Stomach (tissue), 9 donors: ENCODE results near the gene ITPR1. TPM values are rescaled to one million over a fixed set of nuclear protein-coding genes. Genes with fewer than 3 reads are reported as not detected.

ENCODE experiments used
- DNase-seq, 2 donors: peaks; one replicate each; pipeline versions ENCODE4 v3.0.0 to v3.0.0-alpha.2; 2013 to 2019
- H3K27ac ChIP-seq, 5 donors: fragments of 200-600 bp in 4 of 5; sonication (generic) in 4 of 5; one replicate each; pipeline ENCODE4 v1.5.1; 2013 to 2019; ENCODE audit warnings: mild to moderate bottlenecking in 1 of 5, moderate library complexity in 1 of 5
- H3K27me3 ChIP-seq, 3 donors: fragments of 200-600 bp; sonication (generic); one replicate each; pipeline ENCODE4 v1.5.1; 2017 to 2019; ENCODE audit warnings: mixed run types in 1 of 3
- H3K36me3 ChIP-seq, 4 donors: fragments of 200-600 bp; sonication (generic); 1 replicate in 3 of 4; 2 replicates in 1 of 4; pipeline ENCODE4 v1.5.1; 2016 to 2019
- H3K4me1 ChIP-seq, 4 donors: fragments of 200-600 bp; sonication (generic); one replicate each; pipeline ENCODE4 v1.5.1; 2016 to 2019
- H3K4me3 ChIP-seq, 4 donors: fragments of 200-600 bp; sonication (generic) in 3 of 4; one replicate each; pipeline ENCODE4 v1.5.1; 2016 to 2019; ENCODE audit warnings: mild to moderate bottlenecking in 1 of 4
- H3K9me3 ChIP-seq, 4 donors: fragments of 200-600 bp; sonication (generic); one replicate each; pipeline ENCODE4 v1.5.1; 2016 to 2019
- CTCF ChIP-seq, 7 experiments: fragments of 450-650 bp in 4 of 7; fragments of 200-600 bp in 3 of 7; sonication (generic) in 3 of 7; IDR thresholded peaks; one replicate each; pipeline ENCODE4 v1.5.1; 2016 to 2019; ENCODE audit warnings: antibody characterized with exemption in 7 of 7, control low read depth in 2 of 7, mild to moderate bottlenecking in 1 of 7
- EP300 ChIP-seq: sonication (generic); formaldehyde crosslinking; IDR thresholded peaks from one replicate; pipeline ENCODE4 v1.6.1; 2017; ENCODE audit warnings: antibody characterized with exemption
- POLR2A ChIP-seq, 4 donors: fragments of 450-650 bp; IDR thresholded peaks; one replicate each; pipeline ENCODE4 v1.6.1; 2016; ENCODE audit warnings: antibody characterized with exemption in 4 of 4, control low read depth in 2 of 4, mild to moderate bottlenecking in 1 of 4, moderate library complexity in 1 of 4
- POLR2AphosphoS5 ChIP-seq, 3 donors: sonication (generic); formaldehyde crosslinking; IDR thresholded peaks; one replicate each; pipeline ENCODE4 v1.6.1; 2016; ENCODE audit warnings: antibody characterized with exemption in 3 of 3
- WGBS, 5 donors: extraction: QIAGEN DNeasy Blood & Tissue Kit in 3 of 5; methylation state at CpG; one replicate each; pipeline versions ENCODE4 v1.1.5 to v1.1.7; 2013 to 2018; 5-methylcytosine and 5-hydroxymethylcytosine counted together
- intact Hi-C: fragments of 100-400 bp; cut with DNase I; formaldehyde crosslinking; loops from one replicate; pipeline ENCODE4 v1.15.1; 2023; ENCODE audit warnings: low total_unique reads
- polyA plus RNA-seq, 3 donors: library from polyadenylated mRNA; stranded (reverse); fragments of 200-250 nt; gene quantifications; one replicate each; pipeline ENCODE4 v1.2.3, GENCODE V29; 2013
- total RNA-seq, 5 donors: library from RNA; depleted of rRNA; stranded (reverse); fragments of >200 nt; gene quantifications; one replicate each; pipeline versions ENCODE4 v1.1.0 to v1.2.3, GENCODE V29; 2014 to 2016
- donor health status: healthy with polysubstance abuse.
- donor health status: Bipolar disorder and iron deficiency.
- donor health status: healthy.

The ITPR1 gene
- total and polyA plus RNA-seq, 8 donors = 6.6 to 192 (median 32.9) TPM

GRCh38 chr3:4894891-4895530 is 401.9 kb downstream of the ITPR1 start:
- H3K27ac ChIP-seq = no peak overlapping the region
- H3K9me3 ChIP-seq = no peaks in the 10 kb centered on the region
- WGBS, 5 donors = 81 to 89% (median 88%) methylated on average over 10 of the region's 10 CpGs
- intact Hi-C loops = no loop called here
- no peak for DNase-seq
- no peaks in the 10 kb centered on the region for H3K27me3 ChIP-seq
- no peak overlapping the region for H3K4me3 ChIP-seq
- H3K4me1 ChIP-seq = peaks cover 0 to 13% (median 2%) of the 10 kb centered on the region in 4 donors
- H3K36me3 ChIP-seq = no peaks in the 10 kb centered on the region
- no peak for TF ChIP-seq EP300
- TF ChIP-seq CTCF (IDR thresholded peaks at IDR 0.05) = no peak
- no peak for TF ChIP-seq POLR2AphosphoS5 (IDR thresholded peaks at IDR 0.05)
- no peak for TF ChIP-seq POLR2A (IDR thresholded peaks at IDR 0.05)

GRCh38 chr3:4895838-4896237 is 402.7 kb downstream of the ITPR1 start:
- Histone ChIP-seq H3K4me3 (no peak overlapping the region), H3K27ac (no peak overlapping the region), H3K4me1 (peaks cover 0 to 13% (median 2%) of the 10 kb centered on the region in 4 donors), H3K9me3 (no peaks in the 10 kb centered on the region), H3K36me3 (no peaks in the 10 kb centered on the region), H3K27me3 (no peaks in the 10 kb centered on the region)
- intact Hi-C loops = no loop called here
- WGBS, 5 donors = 70 to 80% (median 71%) methylated on average over 3 of the region's 3 CpGs
- peak in 1 of 2 donors; percentile 29 for DNase-seq
- TF ChIP-seq POLR2A (IDR thresholded peaks at IDR 0.05) = no peak
- TF ChIP-seq EP300 = no peak
- TF ChIP-seq CTCF (IDR thresholded peaks at IDR 0.05) = no peak
- TF ChIP-seq POLR2AphosphoS5 (IDR thresholded peaks at IDR 0.05) = no peak

Other genes with a start within 250 kb of the ITPR1 start
- 10 to 100 TPM in 3 of 5 donors, 1 to 10 TPM in 2; 3.1 to 28.0 (median 10.5) TPM for gene SETMAR, start 190.0 kb upstream of the ITPR1 start, total RNA-seq
- gene SETMAR, start 190.0 kb upstream of the ITPR1 start, polyA plus RNA-seq = 10 to 100 TPM; 11.5 to 15.7 (median 14.9) TPM
- gene SUMF1, start 26.1 kb upstream of the ITPR1 start, total RNA-seq = 100 to 1,000 TPM in 3 of 5 donors, 10 to 100 TPM in 1, 1 to 10 TPM in 1; 9.8 to 170 (median 106) TPM
- gene SUMF1, start 26.1 kb upstream of the ITPR1 start, polyA plus RNA-seq = 10 to 100 TPM in 2 of 3 donors, 1 to 10 TPM in 1; 5.3 to 14.4 (median 12.2) TPM